ENCODE measurements around the gene DLG2.

DLG2 gene

GRCh38 chr11:83656796-83657330 lies 1970.3 kb downstream of the DLG2 start:
- no peak for DNase-seq (ENCODE audit: low spot score in 2 of 2)
- peaks cover 6% of the 10 kb centered on the region for H3K9me3 Mint-ChIP-seq
- no peaks in the 10 kb centered on the region for H3K27me3 Mint-ChIP-seq
- no peak overlapping the region for H3K27ac Mint-ChIP-seq (ENCODE audit: low read depth)
- no peaks in the 10 kb centered on the region for H3K4me1 Mint-ChIP-seq
- no peak overlapping the region for H3K4me3 Mint-ChIP-seq
- no peaks in the 10 kb centered on the region for H3K36me3 Mint-ChIP-seq (ENCODE audit: insufficient read depth)
- no peak for ATAC-seq (replicated peaks; ENCODE audit: extremely low read depth, poor library complexity, severe bottlenecking)

DNA sequence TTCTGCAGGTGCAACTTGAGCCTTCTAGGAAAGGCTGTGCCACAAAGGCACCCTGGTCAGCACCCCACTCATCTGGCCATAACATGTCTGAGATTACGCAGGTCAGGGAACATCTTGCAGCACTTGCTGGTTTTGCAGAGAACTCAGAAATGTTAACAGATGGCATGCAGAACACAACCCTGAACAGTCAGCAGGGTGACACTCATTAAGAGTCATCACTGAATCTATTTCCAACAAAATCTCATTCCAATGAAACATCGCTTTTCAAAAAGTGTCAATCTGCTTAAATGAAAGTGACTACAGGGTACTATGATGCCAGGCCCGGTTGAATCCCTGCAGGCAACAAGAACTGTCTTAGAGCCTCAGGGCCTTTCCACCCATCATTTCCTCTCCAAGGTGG lies 1971.2 kb downstream of the DLG2 start:
- Mint-ChIP-seq H3K36me3 (ENCODE audit: insufficient read depth) (no peaks in the 10 kb centered on the region), H3K27me3 (no peaks in the 10 kb centered on the region), H3K4me1 (no peaks in the 10 kb centered on the region), H3K27ac (ENCODE audit: low read depth) (no peak overlapping the region), H3K4me3 (no peak overlapping the region), H3K9me3 (peaks cover 6% of the 10 kb centered on the region)
- ATAC-seq (replicated peaks; ENCODE audit: extremely low read depth, poor library complexity, severe bottlenecking), result no peak
- no peak for DNase-seq (ENCODE audit: low spot score in 2 of 2)

GRCh38 chr11:83649528-83649855 lies 1977.7 kb downstream of the DLG2 start:
- Mint-ChIP-seq H3K36me3 (ENCODE audit: insufficient read depth) (no peaks in the 10 kb centered on the region), H3K27ac (ENCODE audit: low read depth) (no peak overlapping the region), H3K4me3 (no peak overlapping the region), H3K27me3 (no peaks in the 10 kb centered on the region), H3K4me1 (no peaks in the 10 kb centered on the region), H3K9me3 (peaks cover 5% of the 10 kb centered on the region)
- DNase-seq (ENCODE audit: low spot score in 2 of 2) (no peak), ATAC-seq (replicated peaks; ENCODE audit: extremely low read depth, poor library complexity, severe bottlenecking) (no peak)

DNA sequence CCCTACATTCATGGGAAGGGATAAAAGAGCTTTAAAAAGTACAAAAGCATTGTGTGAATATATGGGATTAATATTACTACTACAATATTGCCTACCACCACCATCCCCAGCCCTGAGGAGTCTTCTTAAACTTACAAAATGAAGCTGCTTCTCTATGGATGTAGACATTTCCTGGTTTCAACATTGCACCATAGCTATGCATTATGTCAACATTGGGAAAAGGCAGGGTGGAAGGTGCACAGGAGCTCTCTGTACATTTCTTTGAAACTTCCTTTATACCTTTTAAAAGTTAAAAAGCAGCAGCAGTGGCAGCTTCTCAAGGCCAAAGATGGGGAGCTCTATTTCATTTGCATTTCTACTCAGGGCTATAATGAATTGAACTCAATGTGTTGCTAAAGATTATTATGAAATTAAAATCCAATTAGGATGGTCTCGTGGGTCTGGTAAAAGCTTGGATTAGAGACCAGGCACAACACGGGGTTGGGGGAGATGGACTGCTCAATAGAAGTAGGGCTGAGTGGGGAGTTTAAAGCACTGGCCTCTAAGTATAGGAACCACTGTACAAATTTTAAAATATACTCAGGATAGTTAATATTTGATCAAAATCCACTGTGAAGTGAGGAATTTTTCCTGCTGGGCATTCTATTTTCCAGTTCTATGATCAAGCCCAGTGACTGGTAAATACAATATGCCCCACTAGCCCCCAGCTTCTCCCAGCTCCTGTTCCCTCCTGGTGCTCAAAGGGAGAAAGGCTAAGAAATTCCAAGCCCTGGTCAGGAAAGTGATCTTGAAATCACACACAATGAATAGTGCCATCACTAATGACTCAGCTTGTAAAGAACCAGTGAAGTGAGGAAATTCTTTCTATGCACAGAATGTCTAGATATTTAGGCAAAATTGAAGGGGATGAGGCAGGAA lies 1978.3 kb downstream of the DLG2 start:
- ATAC-seq (replicated peaks; ENCODE audit: extremely low read depth, poor library complexity, severe bottlenecking) (no peak), DNase-seq (ENCODE audit: low spot score in 2 of 2) (no peak)
- Mint-ChIP-seq H3K27me3 (no peaks in the 10 kb centered on the region), H3K27ac (ENCODE audit: low read depth) (no peak overlapping the region), H3K36me3 (ENCODE audit: insufficient read depth) (no peaks in the 10 kb centered on the region), H3K4me3 (no peak overlapping the region), H3K4me1 (no peaks in the 10 kb centered on the region), H3K9me3 (no peaks in the 10 kb centered on the region)

DNA sequence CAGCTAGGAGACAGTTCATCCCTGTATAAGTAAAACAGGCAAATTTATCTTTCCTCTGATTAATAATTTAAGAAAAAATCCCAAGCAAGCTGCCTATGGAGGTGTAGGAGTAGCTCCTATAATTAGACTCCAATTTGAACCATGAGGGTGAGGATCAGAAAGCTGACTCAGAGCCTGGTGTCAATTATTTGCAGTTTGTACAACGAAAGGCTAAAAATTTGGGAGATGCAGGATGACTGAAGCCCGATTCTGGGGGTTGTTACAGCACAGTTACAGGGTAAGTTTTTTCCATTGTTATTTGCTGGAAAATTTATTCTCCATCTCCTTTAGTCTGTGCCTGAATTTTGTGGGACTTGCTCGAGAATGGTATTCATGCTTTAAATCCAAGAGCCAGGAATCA lies 1981.6 kb downstream of the DLG2 start:
- DNase-seq (ENCODE audit: low spot score in 2 of 2) (no peak), ATAC-seq (replicated peaks; ENCODE audit: extremely low read depth, poor library complexity, severe bottlenecking) (no peak)
- Mint-ChIP-seq H3K9me3 (no peaks in the 10 kb centered on the region), H3K4me3 (no peak overlapping the region), H3K27me3 (no peaks in the 10 kb centered on the region), H3K27ac (ENCODE audit: low read depth) (no peak overlapping the region), H3K36me3 (ENCODE audit: insufficient read depth) (no peaks in the 10 kb centered on the region), H3K4me1 (no peaks in the 10 kb centered on the region)

GRCh38 chr11:83643115-83643514 lies 1984.0 kb downstream of the DLG2 start:
- no peaks in the 10 kb centered on the region for H3K4me1 Mint-ChIP-seq
- H3K27ac Mint-ChIP-seq (ENCODE audit: low read depth), result no peak overlapping the region
- DNase-seq (ENCODE audit: low spot score in 2 of 2), result no peak
- no peak for ATAC-seq (replicated peaks; ENCODE audit: extremely low read depth, poor library complexity, severe bottlenecking)
- H3K4me3 Mint-ChIP-seq, result no peak overlapping the region
- no peaks in the 10 kb centered on the region for H3K27me3 Mint-ChIP-seq
- no peaks in the 10 kb centered on the region for H3K9me3 Mint-ChIP-seq
- no peaks in the 10 kb centered on the region for H3K36me3 Mint-ChIP-seq (ENCODE audit: insufficient read depth)

GRCh38 chr11:83642500-83642899 lies 1984.6 kb downstream of the DLG2 start:
- ATAC-seq (replicated peaks; ENCODE audit: extremely low read depth, poor library complexity, severe bottlenecking), result no peak
- Mint-ChIP-seq H3K4me3 (no peak overlapping the region), H3K9me3 (no peaks in the 10 kb centered on the region), H3K36me3 (ENCODE audit: insufficient read depth) (no peaks in the 10 kb centered on the region), H3K27ac (ENCODE audit: low read depth) (no peak overlapping the region), H3K4me1 (no peaks in the 10 kb centered on the region), H3K27me3 (no peaks in the 10 kb centered on the region)
- DNase-seq (ENCODE audit: low spot score in 2 of 2), result no peak

- no peaks in the 10 kb centered on the region for H3K9me3 Mint-ChIP-seq
- no peak for DNase-seq (ENCODE audit: low spot score in 2 of 2)
- ATAC-seq (replicated peaks; ENCODE audit: extremely low read depth, poor library complexity, severe bottlenecking), result no peak
- H3K4me1 Mint-ChIP-seq, result no peaks in the 10 kb centered on the region
- no peak overlapping the region for H3K4me3 Mint-ChIP-seq
- H3K27ac Mint-ChIP-seq (ENCODE audit: low read depth), result no peak overlapping the region
- no peaks in the 10 kb centered on the region for H3K36me3 Mint-ChIP-seq (ENCODE audit: insufficient read depth)
- no peaks in the 10 kb centered on the region for H3K27me3 Mint-ChIP-seq
These were observed 1985.6 kb downstream of the DLG2 start for GRCh38 chr11:83641511-83641910.

DNA sequence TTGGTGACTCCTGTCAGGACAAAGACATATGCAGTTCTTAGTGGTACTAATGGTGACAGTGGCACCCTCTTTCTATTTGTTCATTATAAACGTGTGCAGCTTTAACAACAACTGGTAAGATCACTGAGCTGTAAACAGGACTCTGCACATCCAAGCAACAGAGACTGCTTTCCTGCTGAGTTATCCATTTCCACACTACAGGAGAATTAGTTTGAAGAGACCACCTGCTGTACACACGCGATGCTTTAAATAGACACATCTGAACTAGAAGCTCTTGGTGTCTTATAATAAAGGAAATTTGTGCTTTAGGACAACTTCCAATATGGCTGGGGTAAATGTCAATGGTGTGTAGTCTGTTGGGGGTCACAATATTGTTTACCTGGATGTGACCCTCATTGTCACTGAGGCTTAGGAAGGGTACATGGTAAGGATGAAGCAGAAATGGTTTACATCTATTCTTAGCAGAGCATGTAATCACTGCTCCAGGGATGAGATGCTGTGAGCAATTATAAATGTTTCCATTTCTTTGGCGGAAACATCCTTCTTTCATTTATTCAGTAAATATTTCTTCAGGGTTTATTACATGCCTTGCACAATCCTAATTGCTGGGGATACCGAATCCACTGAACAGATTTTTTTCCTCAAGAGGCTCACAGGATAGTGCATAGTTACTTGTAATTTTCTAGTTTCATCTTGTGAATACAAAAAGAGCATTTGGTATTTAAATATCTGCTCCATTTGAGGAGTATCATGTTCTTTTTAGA lies 1987.0 kb downstream of the DLG2 start:
- Mint-ChIP-seq H3K4me1 (no peaks in the 10 kb centered on the region), H3K27me3 (no peaks in the 10 kb centered on the region), H3K4me3 (no peak overlapping the region), H3K36me3 (ENCODE audit: insufficient read depth) (no peaks in the 10 kb centered on the region), H3K9me3 (no peaks in the 10 kb centered on the region), H3K27ac (ENCODE audit: low read depth) (no peak overlapping the region)
- ATAC-seq (replicated peaks; ENCODE audit: extremely low read depth, poor library complexity, severe bottlenecking) (no peak), DNase-seq (ENCODE audit: low spot score in 2 of 2) (no peak)

DNA sequence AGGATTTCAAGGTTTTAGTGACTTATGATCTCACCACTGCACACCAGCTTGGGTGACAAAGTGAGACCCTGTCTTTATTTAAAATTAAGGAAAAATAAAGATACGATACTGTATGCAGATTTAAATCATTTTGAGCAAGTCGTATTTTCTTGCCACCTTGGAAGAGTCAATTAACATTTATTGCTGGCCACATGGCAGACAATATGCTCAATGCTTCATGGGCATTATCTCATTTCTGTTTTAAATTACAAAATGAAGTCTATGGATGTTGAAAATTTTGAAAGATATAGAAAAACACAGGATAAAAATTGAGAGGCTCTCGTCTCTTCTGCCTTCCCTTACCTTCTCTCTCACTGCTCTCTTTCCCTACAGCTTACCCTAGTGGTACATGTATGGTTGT lies 1992.0 kb downstream of the DLG2 start:
- no peak for DNase-seq (ENCODE audit: low spot score in 2 of 2)
- no peak overlapping the region for H3K4me3 Mint-ChIP-seq
- no peak for ATAC-seq (replicated peaks; ENCODE audit: extremely low read depth, poor library complexity, severe bottlenecking)
- H3K27ac Mint-ChIP-seq (ENCODE audit: low read depth), result no peak overlapping the region
- no peaks in the 10 kb centered on the region for H3K27me3 Mint-ChIP-seq
- H3K36me3 Mint-ChIP-seq (ENCODE audit: insufficient read depth), result no peaks in the 10 kb centered on the region
- H3K4me1 Mint-ChIP-seq, result no peaks in the 10 kb centered on the region
- H3K9me3 Mint-ChIP-seq, result no peaks in the 10 kb centered on the region

DNA sequence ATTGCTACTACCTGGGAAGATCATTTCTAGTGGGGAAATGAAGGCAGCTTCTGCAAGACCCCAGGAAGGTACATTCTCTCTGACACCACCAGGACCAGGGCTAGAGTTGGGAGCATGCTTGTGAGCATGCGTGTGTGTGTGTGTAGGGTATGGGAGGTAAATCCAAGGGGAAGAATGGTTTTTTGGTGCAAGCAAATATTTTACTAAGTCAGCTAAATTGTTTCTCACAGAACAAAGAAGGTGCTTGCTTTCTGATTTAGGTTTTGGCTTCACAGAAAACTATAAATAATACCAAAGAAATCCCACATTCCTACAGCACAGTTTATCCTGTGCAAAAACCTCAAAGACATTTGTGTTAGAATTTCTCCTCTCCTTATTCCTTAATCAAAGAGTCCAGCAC lies 1996.9 kb downstream of the DLG2 start:
- H3K36me3 Mint-ChIP-seq (ENCODE audit: insufficient read depth), result no peaks in the 10 kb centered on the region
- ATAC-seq (replicated peaks; ENCODE audit: extremely low read depth, poor library complexity, severe bottlenecking), result no peak
- no peak overlapping the region for H3K27ac Mint-ChIP-seq (ENCODE audit: low read depth)
- no peaks in the 10 kb centered on the region for H3K4me1 Mint-ChIP-seq
- DNase-seq (ENCODE audit: low spot score in 2 of 2), result no peak
- H3K27me3 Mint-ChIP-seq, result no peaks in the 10 kb centered on the region
- H3K4me3 Mint-ChIP-seq, result no peak overlapping the region
- no peaks in the 10 kb centered on the region for H3K9me3 Mint-ChIP-seq

- Mint-ChIP-seq H3K9me3 (no peaks in the 10 kb centered on the region), H3K4me3 (no peak overlapping the region), H3K27ac (ENCODE audit: low read depth) (no peak overlapping the region), H3K4me1 (no peaks in the 10 kb centered on the region), H3K27me3 (no peaks in the 10 kb centered on the region), H3K36me3 (ENCODE audit: insufficient read depth) (no peaks in the 10 kb centered on the region)
- ATAC-seq (replicated peaks; ENCODE audit: extremely low read depth, poor library complexity, severe bottlenecking), result no peak
- no peak for DNase-seq (ENCODE audit: low spot score in 2 of 2)
These were observed 1997.4 kb downstream of the DLG2 start for GRCh38 chr11:83629775-83630174.
